GM19395 (cell line): ENCODE results near the gene CNGA3.
"Not testable (repeated sequence)": the region's sequence is repeated elsewhere in the genome, so short reads cannot be mapped to it uniquely, and the experiment has no call there.

Experiments
- ATAC-seq: cut with Tn5 transposase; IDR thresholded peaks from one replicate; pipeline ENCODE4 v1.9.1; 2021; ENCODE audit warnings: mild to moderate bottlenecking, moderate library complexity; ENCODE audit not compliant: unreplicated experiment

Gene CNGA3

DNA sequence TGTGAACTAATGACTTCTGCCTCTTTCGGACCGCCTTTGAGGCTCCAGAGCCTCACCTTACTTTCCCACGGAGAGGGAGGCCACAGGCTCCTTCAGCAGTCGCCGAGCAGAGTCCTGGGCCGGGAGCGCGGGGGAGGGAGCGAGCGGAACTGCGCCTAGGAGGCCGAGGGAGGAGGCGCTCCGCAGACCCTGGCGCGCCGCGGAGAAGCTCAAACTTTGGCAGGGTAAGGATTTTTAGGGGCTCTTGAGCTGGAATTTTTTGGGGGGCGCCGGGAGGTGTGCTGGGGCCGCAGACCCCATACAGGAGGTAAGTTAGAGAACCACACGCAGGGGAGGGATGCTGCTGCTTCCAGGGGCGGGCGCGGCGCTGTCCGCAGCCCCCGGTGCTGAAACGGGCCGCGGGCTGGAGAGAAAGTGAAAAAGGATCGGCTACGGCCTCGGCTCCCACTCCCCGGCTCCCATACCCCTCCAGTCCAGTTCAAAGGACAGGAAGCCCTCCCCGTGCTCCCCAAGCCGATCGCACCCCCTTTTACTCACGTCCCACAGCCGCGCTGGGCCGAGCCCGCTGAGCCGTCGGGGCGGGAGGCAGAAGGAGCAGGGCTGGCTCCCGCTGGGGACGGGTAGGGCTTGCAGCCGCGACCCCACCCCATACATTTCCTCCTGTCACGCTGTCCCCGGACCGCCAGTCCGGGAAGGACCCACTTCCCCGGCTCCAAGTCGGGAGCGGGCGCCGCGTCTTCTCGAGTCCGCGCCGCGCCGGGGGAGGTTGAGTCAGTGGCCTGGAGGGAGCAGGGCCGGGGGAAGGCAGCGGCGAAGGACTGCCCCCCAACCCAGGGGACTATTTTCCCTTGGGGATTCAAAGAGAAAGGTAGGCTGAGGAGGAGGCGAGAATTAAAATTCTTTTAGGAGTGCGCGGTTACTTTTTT is at the start of gene CNGA3:
TSS of gene CNGA3 (plus strand) at position 146 of the 926 bp plus-strand sequence. CDS start 23,520 bp downstream, outside the sequence.
- ATAC-seq, result no peak

DNA sequence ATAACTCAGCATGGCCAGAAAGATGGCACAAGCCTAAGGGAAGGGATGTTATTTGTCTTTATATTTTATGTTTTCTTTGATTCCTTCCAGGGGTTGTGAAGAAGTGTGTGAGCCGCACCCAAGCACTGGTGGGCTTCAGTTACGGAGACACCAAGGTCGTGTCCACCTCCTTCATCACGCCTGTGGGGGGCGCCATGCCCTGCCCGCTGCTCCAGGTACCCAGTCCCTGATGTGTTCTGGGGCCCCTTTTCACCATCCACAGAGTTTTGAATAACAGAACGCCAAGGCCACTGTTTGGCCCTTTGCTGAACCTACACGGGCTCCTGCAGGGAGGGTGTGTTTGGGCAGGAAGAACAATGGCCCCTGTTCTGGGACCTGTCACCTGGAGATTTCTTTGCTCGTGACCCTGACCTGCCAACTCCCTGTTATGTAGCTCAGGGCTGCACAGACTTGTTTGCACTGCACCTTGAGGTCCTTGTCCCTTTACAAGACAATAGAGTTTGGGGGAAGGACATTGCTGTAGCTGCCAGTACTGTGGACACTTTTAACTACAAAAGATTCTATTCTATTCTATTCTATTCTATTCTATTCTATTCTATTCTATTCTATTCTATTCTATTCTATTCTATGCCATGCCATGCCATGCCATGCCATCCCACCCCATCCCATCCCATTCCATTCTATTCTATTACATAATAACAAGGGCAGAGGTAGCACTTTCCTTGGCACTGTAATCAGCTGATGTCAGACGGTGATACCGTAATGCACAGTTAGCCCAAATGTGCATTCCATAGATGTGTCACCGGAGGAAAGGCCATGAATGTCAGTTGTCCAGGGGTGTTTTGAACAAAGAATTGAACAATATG is 48.2 kb upstream of the CNGA3 start:
- ATAC-seq, result no peak

- ATAC-seq, result no peak
Observed at GRCh38 chr2:98298683-98299164, 47.5 kb upstream of the CNGA3 start.

DNA sequence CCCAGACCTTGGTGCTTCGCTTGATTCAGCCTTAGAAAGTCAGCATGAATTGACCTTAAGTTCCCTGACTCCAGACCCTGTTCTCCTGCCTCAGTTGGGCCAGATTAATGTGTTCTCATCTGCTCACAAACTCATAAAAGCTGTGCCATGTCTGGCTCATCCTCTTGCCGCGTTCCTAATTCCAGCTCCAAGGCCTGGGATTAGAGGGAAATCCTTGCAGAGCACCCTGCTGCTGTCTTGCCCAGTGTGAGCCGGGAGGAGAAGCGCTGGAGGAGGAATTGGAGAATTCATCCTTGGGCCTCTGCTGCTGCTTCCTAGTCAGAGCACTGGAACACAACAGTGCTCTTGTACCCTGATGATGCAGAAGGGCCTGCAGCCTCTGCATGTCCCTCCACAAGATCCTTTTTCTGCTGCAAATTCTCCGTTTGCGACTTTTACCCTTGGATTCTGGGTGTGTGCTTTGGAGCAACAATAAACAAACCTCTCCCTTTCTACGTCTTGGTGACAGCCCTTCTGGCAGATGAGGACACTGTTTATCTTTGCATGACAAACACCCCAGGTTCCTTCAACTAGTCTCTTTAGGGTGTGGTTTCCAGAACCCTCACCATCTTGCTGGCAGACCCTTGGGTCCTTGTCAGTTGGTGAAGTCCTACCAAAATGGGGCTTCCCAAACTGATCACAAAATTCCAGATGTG is 46.9 kb upstream of the CNGA3 start:
- no peak for ATAC-seq

GRCh38 chr2:98300141-98300874 is 45.9 kb upstream of the CNGA3 start:
- ATAC-seq, result no peak

DNA sequence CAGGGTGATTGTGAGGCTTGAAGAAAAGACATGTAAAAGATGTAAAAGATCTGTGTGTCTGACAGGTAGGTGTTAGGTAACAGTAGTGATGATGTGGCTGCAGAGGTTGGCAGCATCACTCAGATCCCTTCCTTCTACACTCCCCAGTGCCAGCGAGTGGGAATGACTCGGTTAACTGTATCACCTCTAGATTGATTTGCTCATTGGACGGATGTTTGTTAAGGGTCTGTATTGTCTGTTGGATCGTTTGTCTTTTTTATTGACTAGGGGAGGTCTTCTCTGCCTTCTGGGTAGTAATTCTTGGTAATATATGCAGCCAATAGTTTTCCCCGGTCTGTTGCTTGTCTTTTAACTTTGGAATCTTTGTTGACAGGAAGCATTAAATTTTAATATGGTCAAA is 44.8 kb upstream of the CNGA3 start:
- no peak for ATAC-seq

DNA sequence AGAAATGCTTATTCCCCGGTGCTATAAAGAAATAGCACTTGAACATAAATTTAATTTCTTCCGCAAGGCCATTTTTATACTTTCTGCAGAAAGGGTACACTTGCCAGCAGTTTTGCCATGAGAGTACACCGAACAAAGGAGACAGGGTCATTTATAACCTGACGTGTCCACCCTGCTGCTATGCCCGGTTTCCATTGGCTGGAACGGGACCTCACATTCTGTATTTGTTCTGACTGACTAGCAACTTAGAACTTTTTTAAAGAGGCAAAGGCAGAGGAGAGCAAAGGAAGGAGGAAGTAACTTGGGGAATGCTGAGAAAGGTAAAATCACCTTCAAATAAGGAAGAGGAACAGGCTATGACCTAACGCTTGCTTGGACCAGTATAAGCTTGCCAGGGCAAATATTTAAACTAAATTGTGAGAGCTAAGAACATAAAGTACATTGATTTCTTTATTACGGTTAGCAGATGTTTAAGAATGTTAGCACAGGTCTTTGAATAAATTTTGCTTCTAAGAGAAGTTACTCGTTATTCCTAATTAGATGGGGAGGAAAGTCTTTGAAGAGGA is 39.0 kb upstream of the CNGA3 start:
- ATAC-seq, result not testable (repeated sequence)

GRCh38 chr2:98308068-98308467 is 38.2 kb upstream of the CNGA3 start:
- no peak for ATAC-seq

GRCh38 chr2:98308532-98308931 is 37.7 kb upstream of the CNGA3 start:
- no peak for ATAC-seq

GRCh38 chr2:98309580-98309979 is 36.7 kb upstream of the CNGA3 start:
- ATAC-seq, result no peak

DNA sequence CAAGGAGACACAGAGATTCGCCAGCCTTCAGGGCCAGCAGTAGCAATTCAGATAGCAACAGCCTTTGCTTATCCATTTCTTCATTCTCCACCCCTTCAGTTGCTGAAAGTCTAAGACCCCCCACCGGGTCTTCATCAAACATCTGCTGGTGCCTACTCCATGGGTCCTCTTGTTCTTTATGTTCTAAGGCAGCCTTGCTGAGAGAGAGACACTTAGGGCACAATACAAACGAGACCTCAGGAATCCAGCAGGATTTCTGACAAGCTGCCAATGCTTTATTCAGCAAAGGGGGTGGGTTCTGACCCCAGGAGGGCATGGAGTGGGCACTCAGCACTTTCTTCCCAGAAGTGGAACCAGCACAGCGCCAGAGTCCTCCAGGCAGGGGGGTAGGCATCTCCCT is 36.2 kb upstream of the CNGA3 start:
- ATAC-seq, result no peak

GRCh38 chr2:98311090-98311489 is 35.2 kb upstream of the CNGA3 start:
- no peak for ATAC-seq

GRCh38 chr2:98311771-98312545 is 34.3 kb upstream of the CNGA3 start:
- no peak for ATAC-seq

GRCh38 chr2:98313492-98314250 is 32.6 kb upstream of the CNGA3 start:
- no peak for ATAC-seq

DNA sequence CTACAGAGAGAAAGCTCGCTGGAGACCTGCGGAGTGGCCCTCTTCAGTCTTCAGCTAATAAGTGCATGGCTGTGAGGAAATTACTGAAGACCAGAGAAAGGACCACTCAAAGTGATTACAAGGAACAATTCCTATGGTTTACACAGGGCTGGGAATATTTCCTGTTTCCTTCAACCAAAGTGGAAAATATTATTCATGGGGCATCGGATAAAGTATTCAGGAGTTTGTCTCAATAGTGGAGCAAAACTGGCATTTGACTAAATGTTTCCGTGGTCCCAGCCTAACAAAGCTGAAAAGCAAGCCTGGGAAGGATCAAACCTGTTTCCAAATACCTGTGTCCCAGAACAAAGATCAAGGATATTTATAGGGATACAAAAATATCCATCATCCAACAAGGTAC is 32.0 kb upstream of the CNGA3 start:
- no peak for ATAC-seq

DNA sequence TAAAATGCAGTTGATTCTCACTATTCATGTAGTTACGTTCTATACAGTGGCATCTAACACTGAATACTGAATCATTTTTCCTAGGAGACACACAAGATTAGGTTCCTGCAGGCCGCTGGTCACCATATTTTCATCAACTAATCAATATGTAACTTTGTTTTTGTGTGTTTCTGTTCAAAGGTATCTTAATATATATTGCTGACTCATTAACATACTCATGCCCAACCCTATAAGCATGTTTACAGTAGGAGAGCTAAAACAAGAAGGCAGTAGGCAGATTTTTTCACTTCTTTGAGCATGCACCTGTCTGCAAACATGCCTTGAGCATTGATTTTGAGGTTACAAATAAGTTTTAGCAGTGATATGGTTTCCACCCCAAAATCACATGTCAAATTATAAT is 30.3 kb upstream of the CNGA3 start:
- ATAC-seq, result no peak

GRCh38 chr2:98317214-98317613 is 29.0 kb upstream of the CNGA3 start:
- no peak for ATAC-seq

DNA sequence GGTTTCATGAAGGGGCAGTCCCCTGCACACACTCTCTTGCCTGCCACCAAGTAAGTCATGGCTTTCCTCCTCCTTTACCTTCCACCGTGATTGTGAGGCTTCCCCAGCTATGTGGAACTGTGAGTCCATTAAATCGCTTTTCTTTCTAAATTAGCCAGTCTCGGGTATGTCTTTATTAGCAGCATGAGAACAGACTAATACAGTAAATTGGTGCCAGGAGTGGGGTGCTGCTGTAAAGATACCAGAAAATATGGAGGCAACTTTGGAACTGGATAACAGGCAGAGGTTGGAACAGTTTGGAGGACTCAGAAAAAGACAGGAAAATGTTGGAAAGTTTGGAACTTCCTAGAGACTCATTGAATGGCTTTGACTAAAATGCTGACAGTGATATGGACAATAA is 26.1 kb upstream of the CNGA3 start:
- ATAC-seq, result not testable (repeated sequence)
